K562 (cell line): ENCODE results near the gene CAPZA1. TPM values are rescaled to one million over a fixed set of nuclear protein-coding genes. Genes with fewer than 3 reads are reported as not detected.

Experiments
- CEBPB ChIP-seq: fragments of 450-650 bp; IDR thresholded peaks from 2 replicates; pipeline ENCODE4 v1.6.1; 2016; ENCODE audit warnings: missing genetic modification characterization, missing compliant biosample characterization
- HDAC1 ChIP-seq, 2 experiments: fragments of 450-650 bp; IDR thresholded peaks; 2 replicates each; pipeline ENCODE4 v1.6.1; 2016 to 2017; ENCODE audit warnings: inconsistent platforms in 1 of 2, mild to moderate bottlenecking in 1 of 2, moderate library complexity in 1 of 2
- KDM1A ChIP-seq, 2 experiments: fragments of 450-650 bp; IDR thresholded peaks; 2 replicates each; pipeline ENCODE4 v1.6.1; 2016; ENCODE audit warnings: mild to moderate bottlenecking in 2 of 2
- MTA2 ChIP-seq: fragments of 450-650 bp; IDR thresholded peaks from 2 replicates; pipeline ENCODE4 v1.6.1; 2016; ENCODE audit warnings: low read depth
- NR2C2 ChIP-seq, 2 experiments: fragments of 200-800 bp in 1 of 2; sonication (Bioruptor generic) in 1 of 2; sonication (generic) in 1 of 2; formaldehyde crosslinking in 1 of 2; IDR thresholded peaks; 2 replicates each; pipeline versions ENCODE4 v1.6.1 to v1.8.0; 2016 to 2022; ENCODE audit warnings: mild to moderate bottlenecking in 1 of 2, missing compliant biosample characterization in 1 of 2, missing genetic modification characterization in 1 of 2, missing genetic modification reagents in 1 of 2
- POLR2AphosphoS5 ChIP-seq: IDR thresholded peaks from 2 replicates; pipeline ENCODE4 v1.6.1; 2011; ENCODE audit warnings: mild to moderate bottlenecking, low read depth, low read length, moderate library complexity; ENCODE audit not compliant: control insufficient read depth, insufficient read depth
- ZNF407 ChIP-seq: fragments of 450-650 bp; IDR thresholded peaks from 2 replicates; pipeline ENCODE4 v1.6.1; 2016; ENCODE audit warnings: low read depth
- polyA plus RNA-seq, 8 experiments: library from polyadenylated mRNA; depleted of rRNA in 4 of 8; stranded (reverse) in 5 of 8; unstranded in 3 of 8; fragments of >200 nt; fragmentation: Nextera tagmentation in 2 of 8; fragmentation: Illumina TruSeq in 1 of 8; extraction: Ambion mirVana in 2 of 8; extraction: Trizol in 1 of 8; gene quantifications; 2 replicates each; pipeline versions ENCODE4 v1.2.1 to v1.2.3, GENCODE V29; 2011 to 2014; ENCODE audit warnings: inconsistent platforms in 1 of 8, missing spikeins in 1 of 8
- total RNA-seq, 7 experiments: library from RNA; depleted of rRNA in 6 of 7; stranded (reverse); fragments of >200 nt in 6 of 7; fragmentation: Illumina TruSeq in 2 of 7; extraction: Trizol in 2 of 7; gene quantifications; 2 replicates each; pipeline versions ENCODE4 v1.2.1 to v1.2.3, GENCODE V29; 2011 to 2021; ENCODE audit warnings: low replicate concordance in 1 of 7

Gene CAPZA1
- total and polyA plus RNA-seq, 9 of the 15 experiments (the other 6 are each of a cell fraction or from before 2014, with no cell fraction given) = 237 to 1,020 (median 306) TPM

GRCh38 chr1:112620377-112620695, 704 bp downstream of the CAPZA1 start (continued):
- peak; percentile 44; the same call in 1 of the 2 replicates for TF ChIP-seq POLR2AphosphoS5
- no peak for TF ChIP-seq ZNF407
- no peak for TF ChIP-seq NR2C2 (CRISPR knock-in tag; IDR thresholded peaks at IDR 0.05)
- 0 out of 2 replicates have a peak, but pooled peaks have one; percentile 34 for TF ChIP-seq NR2C2 (tag; IDR thresholded peaks at IDR 0.05)
- peak; percentile 27; the same call in 1 of the 2 replicates for TF ChIP-seq CEBPB (tag)
- no peak for TF ChIP-seq MTA2
- 0 out of 4 replicates have a peak, but pooled peaks have one; percentile 7 to 14 for TF ChIP-seq KDM1A (IDR thresholded peaks at IDR 0.05)
- 0 out of 4 replicates have a peak, but pooled peaks of 1 of the 2 experiments have one; percentile 1 for TF ChIP-seq HDAC1 (IDR thresholded peaks at IDR 0.05)
